ENCODE data around the gene USH2A.

- TF ChIP-seq EZH2 (IDR thresholded peaks at IDR 0.05; ENCODE audit: insufficient read depth, poor library complexity, severe bottlenecking) (no peak), EZH2phosphoT487 (IDR thresholded peaks at IDR 0.05; ENCODE audit: insufficient read depth, low read depth) (no peak)
Observed at GRCh38 chr1:215767761-215768160, 655.5 kb downstream of the USH2A start.

Measured in GM23248 (cell line).